Measurements from ENCODE around the gene MAPK10.

DNA sequence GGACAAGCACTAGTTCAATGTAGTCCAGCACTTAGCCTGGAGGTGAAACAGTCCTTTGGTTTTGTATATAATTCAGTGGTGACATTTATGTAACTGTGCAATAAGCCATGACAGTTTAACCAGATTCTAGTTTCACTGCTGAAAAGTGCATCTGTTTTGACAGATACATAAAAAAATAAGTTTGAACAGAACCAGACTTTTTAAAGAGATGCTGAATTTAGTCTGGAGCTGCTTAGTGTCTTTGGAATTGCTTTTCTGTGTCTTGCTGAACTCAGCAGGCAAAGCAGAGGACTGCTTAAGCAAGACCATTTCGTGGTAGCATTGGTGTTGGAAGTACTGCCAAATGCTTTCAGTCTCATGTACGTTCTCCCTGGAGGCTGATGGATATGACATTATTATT, 393.5 kb downstream of the MAPK10 start:
- no peak for TF ChIP-seq SPI1 (IDR thresholded peaks at IDR 0.05; ENCODE audit: low read depth, low read length)
- TF ChIP-seq POLR2A (IDR thresholded peaks at IDR 0.05; ENCODE audit: low read depth, low read length): no peak
- no peak for TF ChIP-seq POLR2AphosphoS5 (IDR thresholded peaks at IDR 0.05; ENCODE audit: low read depth, low read length)
